Neural cell (in vitro differentiated cells): ENCODE results near the gene CABP4. TPM values are rescaled to one million over a fixed set of nuclear protein-coding genes. Genes with fewer than 3 reads are reported as not detected.

Source experiments
- polyA plus RNA-seq: library from polyadenylated mRNA; depleted of rRNA; stranded (reverse); fragments of >200 nt; gene quantifications from 2 replicates; pipeline ENCODE4 v1.2.3, GENCODE V29; 2014
- small RNA-seq, 3 experiments: library from RNA; depleted of rRNA; stranded (forward); fragments of <200 nt; gene quantifications; one replicate each; pipeline ENCODE3, GENCODE V24; 2012

The CABP4 gene
- polyA plus RNA-seq, 1 donor from 2014 or later: not detected

Small RNA genes lying within 50 kb of the gene (small RNA-seq; reads per million reads assigned to genes)
- gene MIR6752: 0 reads per million in 3 experiments

Other genes with a start within 250 kb of the CABP4 start
- gene GRK2, start 188.9 kb upstream of the CABP4 start, polyA plus RNA-seq: 47.3 and 59.1 TPM in 2 replicates
- 93.5 and 111 TPM in 2 replicates for gene ANKRD13D, start 166.1 kb upstream of the CABP4 start, polyA plus RNA-seq
- gene SSH3, start 151.8 kb upstream of the CABP4 start, polyA plus RNA-seq: 0.89 and 1.4 TPM in 2 replicates
- 6.0 and 6.8 TPM in 2 replicates for gene POLD4, start 101.8 kb upstream of the CABP4 start, polyA plus RNA-seq
- 0.34 TPM in 1 of 2 replicates, not detected in the other for gene CLCF1, start 81.8 kb upstream of the CABP4 start, polyA plus RNA-seq
- 59.6 and 76.2 TPM in 2 replicates for gene RAD9A, start 63.4 kb upstream of the CABP4 start, polyA plus RNA-seq
- 102 and 106 TPM in 2 replicates for gene PPP1CA, start 53.5 kb upstream of the CABP4 start, polyA plus RNA-seq
- gene TBC1D10C, start 51.3 kb upstream of the CABP4 start, polyA plus RNA-seq: not detected in 2 replicates
- gene CARNS1, start 39.7 kb upstream of the CABP4 start, polyA plus RNA-seq: not detected in 2 replicates
- gene RPS6KB2, start 26.9 kb upstream of the CABP4 start, polyA plus RNA-seq: 92.8 and 95.0 TPM in 2 replicates
- gene PTPRCAP, start 17.7 kb upstream of the CABP4 start, polyA plus RNA-seq: 1.7 and 3.4 TPM in 2 replicates
- 56.7 and 72.3 TPM in 2 replicates for gene CORO1B, start 11.9 kb upstream of the CABP4 start, polyA plus RNA-seq
- not detected in 2 replicates for gene GPR152, start 2.6 kb upstream of the CABP4 start, polyA plus RNA-seq
- gene TMEM134, start 13.9 kb downstream of the CABP4 start, polyA plus RNA-seq: 50.3 and 61.9 TPM in 2 replicates
- 83.9 and 121 TPM in 2 replicates for gene AIP, start 27.7 kb downstream of the CABP4 start, polyA plus RNA-seq
- gene PITPNM1, start 50.0 kb downstream of the CABP4 start, polyA plus RNA-seq: 25.8 and 37.2 TPM in 2 replicates
- 18.1 and 22.4 TPM in 2 replicates for gene CDK2AP2, start 52.8 kb downstream of the CABP4 start, polyA plus RNA-seq
- gene CABP2, start 68.1 kb downstream of the CABP4 start, polyA plus RNA-seq: not detected in 2 replicates
- gene GSTP1, start 128.5 kb downstream of the CABP4 start, polyA plus RNA-seq: 94.6 and 114 TPM in 2 replicates
- gene NDUFV1, start 151.6 kb downstream of the CABP4 start, polyA plus RNA-seq: 393 and 421 TPM in 2 replicates
- gene NUDT8, start 174.6 kb downstream of the CABP4 start, polyA plus RNA-seq: 2.9 TPM in 1 of 2 replicates, not detected in the other
- not detected in 2 replicates for gene TBX10, start 184.4 kb downstream of the CABP4 start, polyA plus RNA-seq
- not detected in 2 replicates for gene ACY3, start 195.4 kb downstream of the CABP4 start, polyA plus RNA-seq
- gene ALDH3B2, start 219.3 kb downstream of the CABP4 start, polyA plus RNA-seq: not detected in 2 replicates